Cardiac fibroblast (primary cell): Measurements from ENCODE around the gene WDR76.
"Not testable (repeated sequence)": the region's sequence is repeated elsewhere in the genome, so short reads cannot be mapped to it uniquely, and the experiment has no call there.

ENCODE experiments used
- DNase-seq, 2 donors: peaks; one replicate each; pipeline versions ENCODE4 v3.0.0 to v3.0.0-alpha.2; 2010; ENCODE audit warnings: low read depth in 2 of 2
- H3K4me3 ChIP-seq, 2 donors: replicated peaks in 1 of 2; 1 replicate in 1 of 2; 2 replicates in 1 of 2; pipeline ENCODE4 v1.5.1; 2011; ENCODE audit warnings: low read depth in 2 of 2, low read length in 2 of 2, mild to moderate bottlenecking in 2 of 2, moderate library complexity in 1 of 2
- TF ChIP-seq, protein P1 (sequence below): IDR thresholded peaks from one replicate; pipeline ENCODE4 v1.5.1; 2011; ENCODE audit warnings: low read depth, mild to moderate bottlenecking, low read length, inconsistent platforms

Gene WDR76

DNA sequence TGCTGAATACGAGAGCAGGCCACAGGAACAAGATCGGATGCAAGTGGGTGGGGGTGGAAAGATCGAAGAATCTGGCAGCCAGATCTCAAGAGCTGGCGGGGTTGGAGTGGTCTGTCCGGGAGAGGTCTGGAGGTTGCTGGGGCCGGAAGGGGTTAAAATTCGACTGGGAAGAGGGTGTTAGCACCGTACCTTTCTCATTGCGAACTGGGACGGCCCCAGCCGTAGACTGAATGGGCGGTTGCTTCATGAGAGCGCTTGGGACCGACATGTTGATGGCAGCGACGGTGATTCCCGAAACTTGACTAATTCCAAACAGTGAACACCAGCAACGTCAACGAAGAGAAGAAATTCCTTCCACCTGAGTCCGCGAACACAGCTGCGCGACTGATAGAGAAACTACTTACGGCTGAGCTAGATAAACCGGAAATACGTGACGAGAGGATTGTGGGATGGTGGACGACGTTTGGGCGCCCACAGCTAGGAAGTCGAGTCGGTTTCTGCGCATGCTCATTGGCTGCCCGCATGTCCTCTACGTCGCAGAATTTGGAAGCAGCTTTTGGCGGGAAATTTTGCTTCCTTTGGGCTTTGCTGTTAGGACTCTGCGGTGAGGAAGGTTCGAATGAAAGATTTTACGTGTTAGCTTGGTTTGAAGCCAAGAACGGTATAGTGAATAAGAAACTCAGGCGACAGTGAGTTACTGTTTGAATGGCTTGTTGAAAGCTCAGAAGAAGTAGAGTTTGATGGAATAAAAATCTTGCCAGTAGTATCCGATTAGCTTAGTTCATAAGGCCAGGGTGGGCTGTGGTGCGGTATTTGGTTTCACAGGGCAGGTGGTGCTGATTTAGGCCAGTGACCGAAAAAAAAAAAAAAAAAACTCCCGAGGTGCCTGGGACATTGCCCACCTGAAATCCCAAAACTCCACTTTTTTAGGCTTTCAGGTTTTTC lies 2.2 kb upstream of the WDR76 start, which contains the start of gene MFAP1:
Gene MFAP1, minus strand, starts transcription at position 389 of the 945 bp plus-strand sequence. Its CDS starts 121 bp downstream, at position 268.
- peak within 1 kb of the TSS; percentile 82 to 86 for H3K4me3 ChIP-seq
- peak; percentile 98 to 99 for DNase-seq
- TF ChIP-seq, protein P1, sequence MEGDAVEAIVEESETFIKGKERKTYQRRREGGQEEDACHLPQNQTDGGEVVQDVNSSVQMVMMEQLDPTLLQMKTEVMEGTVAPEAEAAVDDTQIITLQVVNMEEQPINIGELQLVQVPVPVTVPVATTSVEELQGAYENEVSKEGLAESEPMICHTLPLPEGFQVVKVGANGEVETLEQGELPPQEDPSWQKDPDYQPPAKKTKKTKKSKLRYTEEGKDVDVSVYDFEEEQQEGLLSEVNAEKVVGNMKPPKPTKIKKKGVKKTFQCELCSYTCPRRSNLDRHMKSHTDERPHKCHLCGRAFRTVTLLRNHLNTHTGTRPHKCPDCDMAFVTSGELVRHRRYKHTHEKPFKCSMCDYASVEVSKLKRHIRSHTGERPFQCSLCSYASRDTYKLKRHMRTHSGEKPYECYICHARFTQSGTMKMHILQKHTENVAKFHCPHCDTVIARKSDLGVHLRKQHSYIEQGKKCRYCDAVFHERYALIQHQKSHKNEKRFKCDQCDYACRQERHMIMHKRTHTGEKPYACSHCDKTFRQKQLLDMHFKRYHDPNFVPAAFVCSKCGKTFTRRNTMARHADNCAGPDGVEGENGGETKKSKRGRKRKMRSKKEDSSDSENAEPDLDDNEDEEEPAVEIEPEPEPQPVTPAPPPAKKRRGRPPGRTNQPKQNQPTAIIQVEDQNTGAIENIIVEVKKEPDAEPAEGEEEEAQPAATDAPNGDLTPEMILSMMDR: no peak

DNA sequence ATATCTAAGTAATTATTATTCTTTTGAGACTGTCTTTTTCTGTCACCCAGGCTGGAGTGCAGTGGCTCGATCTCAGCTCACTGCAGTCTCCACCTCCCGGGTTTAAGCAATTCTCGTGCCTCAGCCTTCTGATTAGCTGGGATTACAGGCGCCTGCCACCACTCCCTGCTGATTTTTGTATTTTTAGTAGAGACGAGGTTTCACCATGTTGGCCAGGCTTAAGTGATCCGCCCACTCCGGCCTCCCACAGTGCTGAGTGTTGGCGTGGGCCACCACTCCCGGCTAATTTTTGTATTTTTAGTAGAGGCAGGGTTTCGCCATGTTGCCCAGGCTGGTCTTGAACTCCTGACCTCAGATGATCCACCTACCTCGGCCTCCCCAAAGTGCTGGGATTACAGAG lies 1.5 kb upstream of the WDR76 start:
- not testable (repeated sequence) for DNase-seq

DNA sequence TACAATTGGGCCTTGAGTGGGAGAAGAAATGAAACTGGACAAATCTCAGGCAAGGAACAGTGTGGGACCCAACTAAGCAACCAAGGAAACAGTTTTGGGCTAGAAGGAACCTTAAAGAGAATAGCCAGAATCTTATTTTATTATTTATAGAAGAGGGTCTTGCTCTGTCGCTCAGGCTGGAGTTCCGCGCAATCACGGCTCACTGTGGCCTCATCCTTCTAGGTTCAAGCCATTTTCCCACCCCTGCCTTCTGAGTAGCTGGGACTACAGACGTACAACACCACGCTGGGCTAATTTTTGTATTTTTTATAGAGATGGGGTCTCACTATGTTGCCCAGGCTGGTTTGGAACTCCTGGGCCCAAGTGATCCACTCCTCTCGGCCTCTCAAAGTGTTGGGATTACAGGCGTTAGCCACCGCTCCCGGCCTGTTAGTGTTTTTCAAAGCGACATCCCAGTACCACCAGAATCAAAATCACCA lies 734 bp upstream of the WDR76 start:
- DNase-seq: no peak
- H3K4me3 ChIP-seq: no peak overlapping the region
- TF ChIP-seq, protein P1: no peak

More for the DNA sequence above, 1.5 kb upstream of the WDR76 start:
- H3K4me3 ChIP-seq: not testable (repeated sequence)

DNA sequence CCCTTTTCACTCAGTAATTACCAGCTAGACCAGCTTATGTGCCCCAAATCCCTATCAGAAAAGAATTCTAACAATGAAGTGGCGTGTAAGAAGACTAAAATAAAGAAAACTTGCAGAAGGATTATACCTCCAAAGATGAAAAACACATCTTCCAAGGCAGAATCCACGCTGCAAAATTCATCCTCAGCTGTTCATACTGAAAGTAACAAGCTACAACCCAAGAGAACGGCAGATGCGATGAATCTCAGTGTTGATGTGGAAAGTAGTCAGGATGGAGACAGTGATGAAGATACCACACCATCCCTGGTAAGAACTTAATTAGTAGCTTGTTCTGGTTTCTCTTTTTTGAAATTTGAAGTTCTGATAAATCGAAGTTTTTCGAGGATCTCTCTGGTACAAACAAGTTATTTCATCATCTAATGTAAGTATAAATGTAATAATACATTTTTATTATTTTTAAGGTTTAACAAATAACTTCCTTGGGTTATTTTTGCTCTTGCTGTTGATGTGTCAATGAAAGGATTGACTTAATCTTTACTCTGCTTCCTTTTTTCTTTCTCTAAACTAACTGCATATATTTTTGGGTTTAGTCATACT lies 1.4 kb downstream of the WDR76 start:
- TF ChIP-seq, protein P1: no peak
- peak overlapping the region in 1 of 2 donors; percentile 72 for H3K4me3 ChIP-seq
- peak; percentile 10 to 23 for DNase-seq

DNA sequence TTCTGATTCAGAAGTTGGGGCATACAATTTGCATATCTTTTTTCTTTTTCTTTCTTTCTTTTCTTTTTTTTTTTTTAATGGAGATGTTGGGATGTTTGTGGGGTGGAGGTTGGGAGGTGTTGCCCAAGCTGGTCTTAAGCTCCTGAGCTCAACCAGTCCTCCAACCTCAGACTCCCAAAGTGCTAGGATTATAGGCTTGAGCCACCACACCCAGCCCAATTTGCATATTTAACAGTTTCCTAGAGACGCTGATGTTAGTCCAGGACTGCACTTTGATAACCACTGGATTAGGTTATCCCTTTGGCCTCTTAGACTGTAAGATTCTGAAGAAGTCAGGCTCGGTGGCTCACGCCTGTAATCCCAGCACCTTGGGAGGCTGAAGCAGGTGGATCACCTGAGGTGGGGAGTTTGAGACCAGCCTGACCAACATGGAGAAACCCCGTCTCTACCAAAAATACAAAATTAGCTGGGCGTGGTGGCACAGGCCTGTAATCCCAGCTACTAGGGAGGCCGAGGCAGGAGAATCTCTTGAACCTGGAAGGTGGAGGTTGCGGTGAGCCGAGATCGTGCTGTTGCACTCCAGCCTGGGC lies 3.2 kb downstream of the WDR76 start:
- H3K4me3 ChIP-seq, DNase-seq: not testable (repeated sequence)

DNA sequence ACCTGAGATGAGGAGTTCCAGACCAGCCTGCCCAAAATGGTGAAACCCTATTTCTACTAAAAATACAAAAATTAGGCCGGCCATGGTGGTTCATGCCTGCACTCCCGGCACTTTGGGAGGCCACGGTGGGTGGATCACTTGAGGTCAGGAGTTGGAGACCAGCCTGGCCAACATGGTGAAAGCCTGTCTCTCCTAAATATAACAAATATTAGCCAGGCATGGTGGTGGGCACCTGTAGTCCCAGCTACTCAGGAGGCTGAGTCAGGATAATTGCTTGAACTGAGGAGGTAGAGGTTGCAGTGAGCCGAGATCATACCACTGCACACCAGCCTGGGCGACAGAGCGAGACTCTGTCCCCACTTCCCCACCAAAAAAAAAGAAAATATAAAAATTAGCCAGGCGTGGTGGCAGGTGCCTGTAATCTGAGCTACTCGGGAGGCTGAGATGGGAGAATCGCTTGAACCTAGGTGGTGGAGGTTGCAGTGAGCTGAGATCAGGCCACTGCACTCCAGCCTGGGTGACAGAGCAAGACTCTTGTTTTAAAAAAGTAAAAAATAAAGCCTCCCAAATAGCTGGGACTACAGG lies 4.0 kb downstream of the WDR76 start:
- DNase-seq, H3K4me3 ChIP-seq: not testable (repeated sequence)

DNA sequence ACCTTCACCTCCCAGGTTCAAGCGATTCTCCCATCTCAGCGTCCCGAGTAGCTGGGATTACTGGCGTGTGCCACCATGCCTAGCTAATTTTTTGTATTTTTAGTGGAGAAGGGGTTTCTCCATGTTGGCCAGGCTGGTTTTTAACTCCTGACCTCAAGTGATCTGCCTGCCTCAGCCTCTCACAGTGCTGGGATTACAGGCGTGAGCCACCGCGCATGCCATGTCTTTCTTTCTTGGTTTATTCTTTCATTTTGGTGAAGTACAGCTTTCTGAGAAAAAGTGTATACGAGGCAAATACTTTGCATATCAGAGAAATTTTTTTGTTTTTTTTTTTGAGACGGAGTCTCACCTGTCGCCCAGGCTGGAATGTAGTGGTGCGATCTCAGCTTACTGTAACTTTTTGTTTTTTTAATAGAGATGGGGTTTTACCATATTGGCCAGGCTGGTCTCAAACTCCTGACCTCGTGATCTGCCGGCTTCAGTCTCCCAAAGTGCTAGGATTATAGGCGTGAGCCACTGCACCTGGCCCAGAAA lies 4.8 kb downstream of the WDR76 start:
- not testable (repeated sequence) for H3K4me3 ChIP-seq

DNA sequence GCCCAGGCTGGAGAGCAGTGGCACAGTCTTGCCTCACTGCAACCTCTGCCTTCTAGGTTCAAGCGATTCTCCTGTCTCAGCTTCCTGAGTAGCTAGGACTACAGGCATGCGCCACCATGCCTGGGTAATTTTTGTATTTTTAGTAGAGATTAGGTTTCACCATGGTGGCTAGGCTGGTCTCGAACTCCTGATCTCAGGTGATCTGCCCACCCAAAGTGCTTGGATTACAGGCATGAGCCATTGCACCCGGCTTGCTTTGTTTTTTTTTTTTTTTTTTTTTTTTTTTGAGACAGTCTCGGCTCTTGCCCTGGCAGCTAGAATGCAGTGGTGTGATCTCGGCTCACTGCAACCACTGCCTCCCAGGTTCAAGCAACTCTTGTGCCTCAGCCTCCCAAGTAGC lies 5.7 kb downstream of the WDR76 start:
- not testable (repeated sequence) for H3K4me3 ChIP-seq, DNase-seq

More for the DNA sequence above, 4.8 kb downstream of the WDR76 start:
- not testable (repeated sequence) for DNase-seq

DNA sequence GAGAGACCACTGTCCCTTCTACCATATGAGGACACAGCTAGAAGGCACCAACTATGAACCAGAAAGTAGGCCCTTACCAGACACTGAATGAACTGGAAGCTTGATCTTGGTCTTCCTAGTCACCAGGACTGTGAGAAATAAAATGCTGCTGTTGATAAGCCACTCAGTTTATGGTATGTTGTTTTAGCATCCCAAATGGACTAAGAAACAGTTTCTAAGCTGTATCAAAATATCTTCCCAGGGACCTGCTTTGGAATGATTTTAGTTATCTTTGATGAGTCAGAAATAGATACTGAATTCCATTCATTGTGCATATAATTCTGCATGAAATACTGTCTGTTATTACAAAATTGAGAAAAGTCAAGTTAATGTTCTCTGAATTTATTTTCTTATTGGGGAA lies 18.6 kb downstream of the WDR76 start:
- DNase-seq: peak in 1 of 2 donors; percentile 2
- H3K4me3 ChIP-seq: no peak overlapping the region
- TF ChIP-seq, protein P1: no peak
